T1000 (cell line): ENCODE results near the gene PACSIN3.
A peak's percentile ranks its signal among the peaks of the same experiment; 100 is the strongest.
"Not testable (repeated sequence)": the region's sequence is repeated elsewhere in the genome, so short reads cannot be mapped to it uniquely, and the experiment has no call there.

Experiments
- DNase-seq: peaks from one replicate; lab custom pipeline; 2025; ENCODE audit warnings: mixed read lengths; lab: John Stamatoyannopoulos, UW

Gene PACSIN3

DNA sequence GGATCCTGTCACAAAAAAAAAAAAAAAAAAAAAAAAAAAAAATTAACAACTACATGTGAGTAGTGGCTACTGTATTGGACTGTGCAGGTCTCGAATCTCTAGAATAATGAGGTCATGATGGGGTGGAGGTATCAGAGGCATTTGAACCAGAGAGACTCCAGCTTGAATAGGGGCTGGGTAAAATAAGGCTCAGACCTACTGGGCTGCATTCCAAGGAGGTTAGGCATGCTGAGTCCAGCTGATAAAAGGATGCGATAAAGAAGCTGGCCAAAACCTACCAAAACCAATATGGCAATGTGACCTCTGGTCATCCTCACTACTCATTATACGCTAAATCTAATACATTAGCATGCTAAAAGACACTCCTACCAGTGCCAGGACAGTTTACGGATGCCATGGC is 5.9 kb upstream of the PACSIN3 start:
- DNase-seq: no peak

- not testable (repeated sequence) for DNase-seq
Measured at GRCh38 chr11:47191137-47191536, 4.9 kb upstream of the PACSIN3 start.

- no peak for DNase-seq
Measured at GRCh38 chr11:47189100-47189834, 3.0 kb upstream of the PACSIN3 start.

GRCh38 chr11:47188259-47188658 is 2.0 kb upstream of the PACSIN3 start:
- DNase-seq: no peak

GRCh38 chr11:47187723-47188122 is 1.5 kb upstream of the PACSIN3 start:
- no peak for DNase-seq

GRCh38 chr11:47186700-47187695 is 764 bp upstream of the PACSIN3 start:
- DNase-seq: no peak

GRCh38 chr11:47185305-47186075 is 744 bp downstream of the PACSIN3 start:
- DNase-seq: peak; percentile 37

- no peak for DNase-seq
Measured at GRCh38 chr11:47184711-47185304, 1.4 kb downstream of the PACSIN3 start.

DNA sequence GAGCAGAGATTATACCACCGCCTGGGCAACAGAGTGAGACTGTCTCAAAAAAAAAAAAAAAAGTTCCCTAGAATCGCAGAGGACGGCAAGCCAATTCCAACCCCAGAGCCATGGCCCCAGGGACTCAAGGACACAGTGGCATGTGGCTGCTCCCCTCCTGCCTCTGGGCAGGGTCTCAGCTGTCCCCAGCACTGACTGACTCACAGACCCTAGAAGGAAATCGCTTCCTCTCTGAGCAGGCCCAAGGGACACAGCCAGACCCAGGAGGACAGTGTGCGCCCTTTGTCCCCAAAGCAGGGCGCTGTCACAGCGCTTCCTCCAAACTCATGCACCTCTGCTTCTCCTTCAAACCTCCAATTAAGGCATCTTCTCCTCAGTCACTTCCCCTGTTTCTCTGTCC is 2.3 kb downstream of the PACSIN3 start:
- no peak for DNase-seq

- DNase-seq: no peak
Measured at GRCh38 chr11:47183031-47183856, 3.0 kb downstream of the PACSIN3 start.

- no peak for DNase-seq
Measured at GRCh38 chr11:47182380-47182779, 3.9 kb downstream of the PACSIN3 start.

DNA sequence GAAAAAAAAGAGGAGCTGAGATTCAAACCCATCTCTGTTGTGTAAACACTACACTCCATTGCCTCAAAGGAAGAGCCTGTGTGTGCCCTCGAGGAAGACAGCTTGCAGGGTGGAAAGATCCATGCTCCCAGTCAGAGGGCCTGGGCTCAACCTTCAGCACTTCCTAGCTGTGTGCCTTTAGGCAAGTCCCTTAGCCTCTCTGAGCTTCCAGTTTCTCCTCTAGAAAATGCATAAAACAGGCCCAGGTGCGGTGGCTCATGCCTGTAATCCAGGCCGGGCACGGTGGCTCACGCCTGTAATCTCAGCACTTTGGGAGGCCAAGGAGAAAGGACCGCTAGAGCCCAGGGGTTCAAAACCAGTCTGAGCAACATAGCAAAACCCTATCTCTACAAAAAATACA is 5.0 kb downstream of the PACSIN3 start:
- no peak for DNase-seq

DNA sequence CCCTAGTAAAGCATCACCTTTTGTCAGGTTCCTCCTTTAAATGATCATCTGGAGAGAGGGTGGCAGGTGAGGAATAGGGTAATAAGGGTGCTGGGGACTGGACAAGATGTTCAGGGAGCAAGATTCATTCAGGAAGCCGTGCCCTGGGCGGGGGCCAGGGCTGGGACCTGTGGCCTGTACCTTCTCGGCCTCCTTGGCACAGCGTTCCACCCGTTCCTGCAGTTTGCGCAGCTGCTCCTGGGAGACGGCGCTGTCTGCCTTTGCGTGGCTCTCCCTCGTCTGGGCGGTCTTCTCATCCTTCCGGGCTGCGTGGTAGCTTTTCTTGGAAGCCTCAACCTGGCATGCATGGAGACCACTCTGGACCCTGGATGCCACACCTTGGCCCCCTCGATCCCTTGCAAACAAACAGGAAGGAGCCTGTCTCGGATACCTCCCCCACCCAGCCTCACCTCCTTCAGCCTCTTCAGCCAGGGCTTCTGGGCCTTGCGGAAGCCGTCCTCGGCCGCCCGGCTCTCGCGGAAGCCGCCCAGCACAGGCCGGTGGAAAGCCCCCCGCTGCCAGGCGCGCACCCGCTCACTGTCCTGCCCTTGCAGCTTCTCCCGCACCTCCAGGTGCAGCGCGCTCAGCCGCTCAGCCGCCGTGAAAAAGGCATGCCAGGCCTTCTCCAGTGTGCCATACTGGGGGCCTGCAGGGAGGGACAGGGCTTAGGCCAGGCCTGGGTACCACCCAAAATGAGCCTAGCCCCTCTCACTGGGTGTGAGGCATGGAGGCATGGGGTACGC is 6.0 kb downstream of the PACSIN3 start:
- DNase-seq: no peak

DNA sequence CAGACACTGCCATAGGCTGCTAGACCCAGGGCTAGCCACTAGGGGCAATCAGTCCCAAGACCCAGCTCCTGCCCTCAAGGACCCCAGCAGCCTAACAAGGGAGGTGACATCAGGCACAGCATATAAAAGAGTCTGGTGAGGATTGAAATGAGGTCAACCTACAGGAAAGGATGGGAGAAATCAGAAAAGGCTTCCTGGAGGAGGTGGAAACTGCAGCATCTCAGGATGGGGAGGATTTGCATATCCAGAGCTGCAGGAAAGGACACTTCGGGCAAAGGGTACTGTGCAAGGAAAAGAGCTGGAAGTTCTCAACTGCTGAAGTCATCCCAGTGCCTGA is 6.6 kb downstream of the PACSIN3 start:
- DNase-seq: no peak

GRCh38 chr11:47178737-47179654 is 7.2 kb downstream of the PACSIN3 start:
- no peak for DNase-seq

DNA sequence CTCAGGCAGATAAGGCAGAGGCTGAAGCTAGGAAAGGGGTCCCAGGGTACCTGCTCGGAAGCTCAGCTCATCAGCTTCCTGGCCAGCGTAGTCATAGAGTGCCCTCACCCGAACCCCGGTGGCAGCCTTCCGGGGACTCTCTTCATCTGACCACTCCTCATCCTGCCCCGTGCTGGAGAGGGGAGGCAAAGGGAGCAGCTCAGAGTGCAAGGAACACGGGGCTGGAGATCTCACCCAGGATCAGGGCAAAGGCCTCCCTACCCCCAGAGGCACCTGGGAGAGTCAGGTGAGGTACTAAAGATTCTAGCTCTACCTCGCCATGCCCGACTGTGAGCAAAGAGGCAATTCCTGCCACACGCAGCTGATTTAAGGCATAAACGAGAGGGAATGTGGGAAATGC is 7.9 kb downstream of the PACSIN3 start:
- DNase-seq: no peak

DNA sequence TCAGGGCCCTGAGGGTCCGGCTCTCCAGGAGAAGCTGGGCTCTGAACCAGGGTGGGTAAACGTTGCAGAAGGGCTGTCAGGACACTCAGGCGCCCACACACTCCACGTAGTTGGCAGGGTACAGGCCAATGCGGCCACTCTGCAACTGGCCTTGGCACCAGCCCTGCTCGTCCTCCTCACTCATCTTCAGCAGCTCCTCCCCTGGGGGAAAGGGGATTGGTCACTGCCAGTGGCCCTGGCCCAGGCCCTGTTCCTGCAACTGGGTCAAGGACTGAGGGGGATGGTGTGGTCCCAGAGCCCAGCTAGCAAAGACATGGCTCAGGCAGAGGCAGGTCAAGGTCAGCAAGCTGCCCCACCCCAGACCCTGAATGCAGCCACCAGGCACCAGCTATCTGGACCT is 8.4 kb downstream of the PACSIN3 start:
- DNase-seq: no peak

DNA sequence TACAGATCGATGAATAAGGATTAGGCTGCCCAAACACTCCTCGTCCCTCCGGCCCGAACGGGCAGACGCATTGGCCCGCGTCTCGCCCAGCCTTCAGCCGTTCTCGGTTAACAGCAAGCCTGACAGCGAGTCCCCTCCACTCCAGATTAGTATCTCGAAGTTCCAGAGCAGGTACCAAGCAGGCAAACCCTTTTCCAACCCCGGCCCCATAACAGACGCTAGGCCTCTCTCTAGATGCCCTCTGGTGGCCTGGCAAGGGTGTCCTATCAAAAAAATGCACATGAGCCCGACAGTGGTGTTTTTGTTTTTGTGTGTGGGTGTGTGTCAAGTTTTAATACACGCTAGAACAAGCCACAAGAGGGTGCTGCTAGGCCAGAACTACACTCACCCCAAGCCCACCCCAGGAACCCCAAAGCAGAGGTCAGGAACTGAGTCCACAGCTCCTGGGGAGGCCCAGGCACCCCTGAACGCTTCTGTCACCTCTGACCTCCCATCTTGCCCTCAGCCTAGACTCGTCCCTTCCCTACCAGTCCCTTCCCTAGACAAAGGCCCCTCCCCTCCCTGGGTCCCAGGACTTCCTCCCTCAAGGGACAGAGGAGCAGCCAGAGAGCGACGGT is 8.9 kb downstream of the PACSIN3 start:
- peak; percentile 21 for DNase-seq
